Stimulated activated CD4-positive, alpha-beta T cell treated with anti-CD3 and anti-CD28 coated beads, Interleukin-15, amount 100 ng/mL, for 48 hours (primary cell): ENCODE data around the gene BLNK.
"Not testable (repeated sequence)": the region's sequence is repeated elsewhere in the genome, so short reads cannot be mapped to it uniquely, and the experiment has no call there.

Experiments
- DNase-seq, 2 donors: peaks; one replicate each; pipeline ENCODE4 v3.0.0-alpha.2; 2020; ENCODE audit warnings: low read depth in 2 of 2

BLNK gene

DNA sequence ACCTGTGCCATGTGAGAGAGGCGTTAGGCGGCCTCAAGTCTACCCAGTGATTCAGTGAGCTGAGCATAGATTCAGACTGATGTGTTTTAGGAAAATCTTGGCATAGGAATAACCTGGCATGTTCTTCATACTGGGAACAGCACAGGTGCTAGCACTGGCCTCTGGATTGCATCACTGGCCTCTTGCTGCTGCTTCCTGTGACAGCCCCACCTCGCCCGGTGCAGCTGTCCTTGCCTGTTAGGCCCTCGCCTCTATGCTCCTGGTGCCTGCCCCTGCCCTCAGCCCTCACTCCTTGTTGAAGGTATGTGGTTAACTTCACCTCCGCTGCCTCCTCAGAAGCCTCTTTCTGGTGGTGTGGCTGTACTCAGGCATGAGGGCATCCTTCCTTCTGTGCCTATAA is 46.2 kb downstream of the BLNK start:
- no peak for DNase-seq

DNA sequence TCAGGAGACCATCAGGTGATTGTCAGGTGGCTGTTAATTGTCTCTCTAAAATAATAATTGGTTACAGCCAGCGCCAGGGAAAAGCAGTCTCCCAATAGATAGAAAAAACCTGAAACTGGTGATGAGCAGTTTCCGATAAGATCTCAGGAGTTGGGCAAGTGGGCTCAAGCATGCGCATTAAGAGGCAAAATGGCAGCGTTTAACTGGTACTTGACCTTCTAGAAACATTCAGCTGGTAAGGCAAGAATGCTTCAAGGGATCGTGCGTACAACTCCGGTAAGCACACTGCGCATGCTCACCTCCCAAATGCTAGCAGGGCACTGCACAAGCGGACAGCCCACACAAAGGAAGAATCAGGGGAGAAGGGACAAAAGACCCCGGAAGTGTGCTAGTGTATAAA is 48.5 kb downstream of the BLNK start:
- no peak for DNase-seq

DNA sequence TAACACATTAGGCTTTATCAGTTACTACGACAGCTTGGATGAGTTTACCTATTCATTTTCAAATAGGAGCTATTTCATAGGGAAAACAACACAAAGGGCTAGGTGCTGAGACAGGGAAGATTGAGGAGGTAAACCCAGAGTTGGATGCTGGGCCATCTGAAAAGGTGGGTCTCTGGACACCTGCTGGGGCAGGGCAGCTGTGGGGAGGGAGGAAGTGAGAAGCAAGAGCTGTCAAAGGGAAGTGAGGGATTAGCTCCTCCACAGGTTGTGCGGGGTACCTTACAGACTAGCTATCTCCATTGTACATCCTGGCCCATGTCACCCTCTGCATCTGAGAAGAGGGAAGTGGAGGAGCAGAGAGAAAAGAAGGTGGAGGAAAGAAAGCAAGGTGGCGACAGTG is 48.9 kb downstream of the BLNK start:
- no peak for DNase-seq

DNA sequence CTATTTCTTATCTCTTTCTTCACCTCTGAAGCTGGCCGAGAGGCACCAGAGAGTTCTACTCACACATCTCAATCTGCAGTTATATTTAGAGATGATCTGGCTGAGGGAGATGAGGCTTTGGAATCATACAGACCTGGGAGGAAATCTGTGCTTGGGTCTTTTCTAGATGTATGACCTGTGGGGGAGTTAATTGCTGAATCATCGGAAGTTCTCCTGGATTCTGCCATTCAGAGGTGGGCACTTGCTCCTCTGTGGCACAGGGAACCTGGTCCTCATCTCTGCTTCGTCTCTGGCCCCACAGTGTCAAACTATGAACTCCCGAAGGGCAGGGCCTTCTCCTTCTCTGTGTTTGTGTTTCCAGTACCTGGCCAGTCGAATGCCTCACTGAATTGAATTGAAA is 52.5 kb downstream of the BLNK start:
- DNase-seq: no peak

DNA sequence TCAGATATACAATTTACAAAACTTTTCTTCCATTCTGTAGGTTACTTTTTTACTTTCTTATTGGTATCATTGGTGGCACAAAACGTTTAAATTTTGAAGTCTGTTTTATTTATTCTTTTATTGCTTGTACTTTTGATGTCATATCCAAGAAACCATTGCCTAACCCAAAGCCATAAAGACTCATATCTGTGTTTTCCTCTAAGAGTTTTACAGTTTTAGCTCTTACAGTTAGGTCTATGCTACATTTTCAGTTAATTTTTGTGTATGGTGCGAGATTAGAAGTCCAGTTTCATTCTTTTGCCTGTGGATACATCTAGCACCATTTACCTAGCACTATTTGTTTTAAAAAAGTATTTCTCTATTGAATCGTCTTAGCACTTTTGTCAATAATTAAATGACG is 53.7 kb downstream of the BLNK start:
- DNase-seq: no peak

DNA sequence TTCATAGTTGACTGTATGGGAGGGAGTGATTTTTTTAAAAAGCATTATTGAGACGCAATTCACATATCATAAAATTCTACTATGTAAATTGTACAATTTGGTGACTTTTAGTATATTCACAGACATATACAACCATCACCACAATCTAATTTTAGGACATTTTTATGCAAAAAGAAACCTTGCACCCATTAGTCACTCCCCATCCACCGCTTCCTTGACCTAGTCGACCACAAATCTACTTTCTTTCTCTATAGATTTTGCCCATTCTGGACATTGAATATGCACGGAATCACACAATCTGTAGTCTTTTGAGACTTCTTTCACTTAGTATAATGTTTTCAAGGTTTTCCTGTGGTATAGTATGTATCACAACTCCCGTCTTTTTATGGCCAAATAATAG is 54.6 kb downstream of the BLNK start:
- no peak for DNase-seq

DNA sequence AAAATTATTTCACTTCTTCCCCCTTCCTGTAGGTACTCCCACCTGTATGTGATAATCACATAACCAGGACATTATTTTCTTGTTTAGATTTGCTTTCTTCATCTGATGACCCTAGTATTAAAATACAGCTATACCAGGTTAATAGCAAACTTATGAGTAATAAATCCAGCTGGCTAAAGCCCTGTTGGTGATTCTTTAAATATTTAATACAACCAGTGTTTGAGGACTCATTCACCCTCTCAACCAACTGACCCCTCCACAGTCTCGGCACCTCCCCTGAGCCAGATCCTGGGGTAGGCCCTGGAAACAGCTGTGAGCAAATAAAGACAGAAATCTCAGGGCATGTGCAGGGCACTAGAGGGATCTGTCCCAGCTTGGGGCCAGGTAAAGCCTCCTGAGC is 58.5 kb downstream of the BLNK start:
- DNase-seq: no peak

DNA sequence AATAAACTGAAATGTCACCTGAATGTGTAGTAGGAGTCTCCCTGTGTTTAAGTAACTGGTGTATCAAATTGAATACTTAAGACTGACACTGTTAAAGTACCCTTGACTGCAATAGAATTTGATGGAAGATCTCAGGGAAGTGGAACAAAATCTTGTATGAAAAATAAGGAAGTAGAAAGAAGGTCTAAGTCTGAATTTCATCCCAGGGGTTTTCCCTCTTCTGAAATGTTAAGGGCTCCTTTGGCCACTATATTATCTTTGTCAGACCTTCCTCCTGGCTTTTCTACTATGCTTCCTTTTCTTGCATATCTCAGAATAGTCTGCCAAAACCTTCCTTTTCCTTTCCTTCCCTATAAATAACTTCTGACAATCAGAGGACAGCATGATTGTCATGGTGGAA is 59.6 kb downstream of the BLNK start:
- no peak for DNase-seq

DNA sequence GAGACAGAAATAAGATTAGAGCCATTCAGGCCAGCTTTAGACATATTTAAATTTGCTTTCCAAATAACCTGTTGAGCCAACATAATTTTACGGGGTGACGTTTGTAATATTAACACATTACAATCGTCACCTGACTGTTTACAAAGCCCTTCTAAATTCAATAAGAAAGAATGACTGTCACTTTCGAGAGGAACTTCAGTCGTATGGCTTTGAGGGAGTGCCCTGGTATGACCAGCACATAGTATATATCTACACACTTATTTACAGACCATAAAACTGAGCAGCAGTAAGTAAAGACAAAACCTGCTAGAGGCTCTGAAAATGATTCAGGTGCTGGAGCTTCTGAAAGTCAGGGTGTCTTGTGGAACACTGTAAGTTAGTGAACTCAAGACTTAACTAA is 62.4 kb downstream of the BLNK start:
- DNase-seq: no peak

DNA sequence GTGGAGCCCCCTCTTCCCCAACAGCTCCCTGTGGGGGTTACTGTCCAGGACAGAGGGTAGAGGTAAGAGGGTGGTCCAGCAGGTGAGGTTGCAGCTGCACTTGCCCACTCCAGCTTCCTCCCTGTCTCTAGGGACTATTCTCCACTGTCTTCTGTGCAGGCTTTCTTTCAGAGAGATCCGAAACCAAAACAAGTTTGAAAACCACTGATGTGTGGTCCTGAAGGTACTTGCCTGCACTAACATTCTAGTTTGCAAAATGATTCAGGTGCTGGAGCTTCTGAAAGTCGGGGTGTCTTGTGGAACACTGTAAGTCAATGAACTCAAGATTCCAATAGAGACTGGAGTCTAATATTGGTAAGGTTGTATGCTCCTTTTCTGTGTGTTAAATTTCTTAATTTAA is 63.1 kb downstream of the BLNK start:
- no peak for DNase-seq

DNA sequence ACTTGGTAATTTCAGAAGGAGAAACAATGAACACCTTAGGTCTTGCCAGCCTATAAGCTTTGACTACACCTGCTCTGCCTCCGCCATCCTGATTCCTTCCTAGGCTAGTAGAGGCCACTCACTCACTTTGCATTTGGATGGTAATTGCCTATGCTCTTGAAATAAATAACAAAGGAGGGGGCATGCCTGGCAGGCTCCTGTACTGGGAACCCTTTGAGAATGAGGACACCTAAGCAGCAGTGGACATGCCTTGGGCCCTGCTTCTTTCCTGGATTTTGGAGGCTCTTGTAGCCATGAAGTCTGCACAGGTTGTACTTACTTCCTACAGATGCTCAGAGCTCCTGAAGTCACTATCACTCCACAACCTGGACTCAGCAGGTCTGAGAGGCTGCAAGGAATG is 65.8 kb downstream of the BLNK start:
- DNase-seq: no peak

DNA sequence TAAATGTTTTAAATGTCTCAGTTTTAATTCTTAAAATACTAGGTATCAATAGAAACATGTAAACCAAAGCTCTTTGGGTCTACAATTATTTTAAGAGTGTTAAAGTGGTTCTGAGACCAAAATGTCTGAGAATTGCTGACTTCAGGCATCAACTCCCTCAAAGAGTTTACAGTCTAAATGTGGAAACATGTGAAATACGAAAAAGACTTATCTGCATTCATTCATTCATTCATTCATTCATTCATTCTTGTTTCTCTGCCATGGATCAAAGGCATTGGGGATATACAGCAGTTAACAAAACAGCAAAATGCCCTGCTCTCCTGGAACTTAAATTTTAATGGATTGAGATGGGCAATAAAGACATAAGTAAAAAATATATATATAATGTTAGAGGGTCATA is 69.8 kb downstream of the BLNK start:
- no peak for DNase-seq

DNA sequence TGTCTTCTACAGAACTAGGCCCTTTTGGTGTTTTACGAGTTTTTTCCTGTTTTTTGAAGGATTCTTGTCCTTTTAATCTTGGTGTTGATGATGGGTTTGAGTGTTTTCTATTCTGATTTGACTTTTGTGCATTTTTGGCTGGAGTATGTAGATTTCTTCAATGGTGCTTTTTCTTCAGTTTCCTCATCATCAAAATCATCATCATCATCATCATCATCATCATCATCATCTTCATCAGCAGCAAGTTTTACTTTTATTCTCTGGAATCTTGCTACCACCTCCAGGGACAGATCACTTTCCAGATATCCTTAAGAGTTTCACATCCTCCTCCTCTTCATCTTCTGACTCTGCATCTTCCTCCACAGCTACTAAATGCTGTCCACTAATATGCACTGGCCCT is 81.9 kb downstream of the BLNK start:
- DNase-seq: not testable (repeated sequence)

DNA sequence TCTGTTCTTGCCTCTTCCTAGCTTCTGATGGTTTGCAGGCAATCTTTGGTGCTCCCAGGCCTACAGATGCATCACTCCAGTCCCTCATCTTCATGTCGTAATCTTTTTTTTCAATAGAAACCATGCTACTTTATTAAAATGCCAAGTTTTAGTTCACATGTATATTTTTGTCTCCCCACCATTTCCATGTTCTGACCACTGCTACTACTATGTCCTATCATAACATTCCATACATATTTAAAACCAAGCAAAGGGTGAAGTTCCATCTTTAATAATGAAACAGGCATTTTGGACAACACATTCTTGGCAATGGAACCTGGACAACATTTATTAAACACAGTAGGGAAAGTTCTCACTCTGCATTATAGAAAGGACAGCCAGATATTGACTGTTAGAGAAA is 82.5 kb downstream of the BLNK start:
- no peak for DNase-seq

DNA sequence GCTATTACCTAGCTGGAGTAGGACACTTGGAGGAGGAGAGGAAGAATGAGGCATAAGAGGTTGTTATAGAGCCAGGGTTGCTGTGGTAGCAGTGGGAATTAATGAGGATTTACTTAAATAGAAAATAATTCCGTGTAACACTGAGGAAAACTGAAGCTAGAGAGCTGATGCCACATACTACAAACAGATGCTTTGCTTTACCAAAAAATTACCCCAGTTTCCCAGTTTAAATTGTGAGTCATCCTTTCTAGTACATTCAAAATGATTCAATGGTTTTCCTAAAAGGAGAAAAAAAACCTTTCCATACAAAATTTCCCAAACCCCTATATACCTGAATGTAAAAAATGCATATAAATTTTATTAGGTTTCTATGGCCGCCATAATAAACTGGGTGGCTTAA is 82.9 kb downstream of the BLNK start:
- no peak for DNase-seq

DNA sequence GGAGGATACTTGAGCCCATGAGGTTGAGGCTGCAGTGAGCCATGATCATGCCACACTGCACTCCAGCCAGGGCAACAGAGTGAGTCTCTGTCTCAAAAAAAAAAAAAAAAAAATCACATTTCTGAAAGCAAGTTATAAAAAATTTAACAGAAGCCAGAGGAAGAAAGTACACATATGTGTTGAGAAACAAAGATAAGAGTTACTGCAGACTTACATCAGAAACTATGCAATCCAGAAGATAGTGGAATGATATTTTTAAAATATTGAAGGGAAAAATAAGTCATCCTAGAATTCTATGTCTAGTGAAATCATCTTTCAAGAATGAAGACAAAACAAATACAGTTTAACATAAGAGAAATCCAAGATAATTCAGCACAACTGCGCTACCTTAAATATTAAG is 94.4 kb downstream of the BLNK start:
- DNase-seq: no peak

DNA sequence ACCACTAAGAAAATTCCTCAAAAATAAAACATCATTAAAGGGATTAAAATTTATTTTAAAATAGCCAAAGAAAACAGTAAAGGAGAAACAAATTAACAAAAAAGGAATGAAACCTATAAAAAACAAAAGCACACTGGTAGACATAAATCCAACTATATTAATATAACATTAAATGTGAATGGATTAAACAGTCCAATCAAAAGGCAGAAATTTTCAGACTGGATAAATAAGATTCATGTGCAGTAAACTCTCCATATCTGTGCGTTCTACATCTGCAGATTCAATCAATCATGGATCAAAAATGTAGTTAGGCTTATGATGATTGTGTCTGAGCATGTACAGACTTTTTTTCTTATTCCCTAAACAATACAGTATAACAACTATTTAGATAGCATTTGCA is 98.7 kb downstream of the BLNK start:
- no peak for DNase-seq

DNA sequence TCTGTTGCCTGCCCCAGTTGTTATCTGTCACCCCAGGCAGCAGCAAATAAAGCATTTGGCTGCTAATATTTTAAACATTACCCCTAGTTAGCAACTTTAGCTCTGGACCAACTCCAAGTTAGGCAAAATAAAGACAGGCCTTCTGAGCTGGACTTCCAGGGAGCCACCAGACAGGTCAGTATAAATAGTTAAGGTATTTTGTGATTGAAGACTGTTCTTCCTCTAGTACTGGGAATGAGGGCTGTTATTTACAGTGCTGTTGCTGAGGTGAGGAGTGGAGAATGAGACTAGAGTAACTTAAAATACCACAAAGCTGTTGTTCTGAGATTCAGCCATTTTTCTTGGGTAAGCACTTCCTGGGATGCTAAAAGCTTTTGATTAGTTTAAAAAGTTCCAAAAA is 101.1 kb downstream of the BLNK start:
- DNase-seq: no peak

DNA sequence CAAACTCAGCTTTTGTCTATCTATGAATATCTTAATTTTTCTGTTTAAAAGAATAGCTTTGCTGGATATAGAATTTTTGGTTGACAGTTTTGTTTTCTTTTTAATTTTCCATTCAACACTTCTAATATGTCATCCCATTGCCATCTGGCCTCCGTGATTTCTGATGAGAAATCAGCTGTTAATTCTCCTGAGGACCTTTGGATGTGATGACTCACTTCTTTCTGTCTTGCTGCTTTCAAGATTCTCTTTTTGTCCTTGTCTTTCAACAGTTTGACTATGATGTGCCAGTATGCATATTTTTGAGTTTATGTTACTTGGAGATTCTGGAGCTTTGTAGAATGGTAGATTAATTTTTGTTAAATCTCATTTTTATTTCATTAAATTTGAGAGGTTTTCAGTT is 102.8 kb downstream of the BLNK start:
- no peak for DNase-seq

DNA sequence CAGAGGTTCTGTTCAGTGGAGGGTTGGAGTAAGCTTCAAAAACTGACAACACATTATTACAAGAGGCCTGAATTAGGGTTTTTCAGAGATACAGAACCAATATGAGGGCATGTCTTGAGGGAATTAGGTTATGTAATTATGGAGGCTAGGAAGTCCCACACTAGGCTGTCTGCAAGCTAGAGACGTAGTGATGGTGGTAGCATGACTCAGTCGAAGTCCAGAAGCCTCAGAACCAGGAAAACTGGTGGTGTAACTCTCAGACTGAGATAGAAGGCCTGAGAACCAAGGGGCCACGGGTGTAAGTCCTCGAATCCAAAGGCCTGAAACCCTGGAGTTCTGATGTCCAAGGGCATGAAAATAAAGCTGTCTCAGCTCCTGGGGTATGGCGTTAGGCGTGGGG is 105.6 kb downstream of the BLNK start:
- DNase-seq: no peak

DNA sequence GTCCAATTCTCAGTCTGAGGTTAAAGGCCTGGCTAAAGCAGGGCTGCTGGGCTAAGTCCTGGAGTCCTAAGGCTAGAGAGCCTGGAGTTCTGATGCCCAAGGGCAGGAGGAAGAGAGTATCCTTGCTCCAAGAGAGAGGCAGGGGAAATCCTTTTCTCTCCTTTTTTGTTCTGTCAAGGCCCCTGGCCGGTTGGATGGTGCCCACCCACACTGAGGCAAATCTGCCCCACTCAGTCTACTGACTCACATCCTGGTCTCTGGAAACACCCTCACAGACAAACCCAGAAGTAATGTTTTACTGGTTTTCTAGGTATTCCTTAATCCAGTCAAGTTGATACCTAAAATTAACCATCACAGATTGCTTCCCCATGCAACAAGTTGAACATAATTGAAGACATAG is 118.3 kb downstream of the BLNK start:
- no peak for DNase-seq

DNA sequence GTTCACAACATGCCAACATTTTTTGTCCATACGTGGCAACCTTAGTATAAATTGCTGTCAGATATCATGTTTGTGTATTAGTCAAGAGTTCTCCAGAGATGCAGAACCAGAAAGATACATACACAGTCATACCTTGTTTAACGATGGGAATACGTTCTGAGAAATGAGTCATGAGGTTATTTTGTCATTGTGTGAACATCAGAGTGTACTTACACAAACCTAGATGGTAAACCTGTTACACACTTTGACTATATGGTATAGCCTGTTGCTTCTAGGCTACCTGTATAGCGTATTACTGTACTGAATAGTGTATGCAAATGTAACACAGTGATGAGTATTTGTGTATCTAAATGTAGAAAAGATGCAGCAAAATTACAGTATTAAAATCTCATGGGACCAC is 118.9 kb downstream of the BLNK start:
- DNase-seq: no peak
